H1 (cell line): ENCODE measurements around the gene BCL2L12. TPM values are rescaled to one million over a fixed set of nuclear protein-coding genes. Genes with fewer than 3 reads are reported as not detected.

Experiments
- ASH2L ChIP-seq: fragments of 200-600, 300-600 bp; sonication (generic); IDR thresholded peaks from one replicate; pipeline ENCODE4 v1.7.1; 2017; ENCODE audit warnings: low read length
- BRCA1 ChIP-seq: IDR thresholded peaks from 2 replicates; pipeline ENCODE4 v1.6.1; 2012; ENCODE audit warnings: low read depth, low read length, improper control_type of control experiment
- HDAC2 ChIP-seq, 2 experiments: fragments of 300-600 bp in 1 of 2; sonication (generic) in 1 of 2; IDR thresholded peaks; 2 replicates each; pipeline ENCODE4 v1.6.1; 2011 to 2012; ENCODE audit warnings: low read depth in 2 of 2, low read length in 2 of 2, mild to moderate bottlenecking in 2 of 2, moderate library complexity in 2 of 2, borderline replicate concordance in 1 of 2, inconsistent platforms in 1 of 2
- polyA plus RNA-seq, 7 experiments: library from polyadenylated mRNA; depleted of rRNA in 3 of 7; stranded (reverse) in 5 of 7; unstranded in 2 of 7; fragments of >200 nt in 5 of 7; fragments of 200-250 nt in 2 of 7; gene quantifications; 1 replicate in 5 of 7; 2 replicates in 1 of 7; 4 replicates in 1 of 7; pipeline versions ENCODE4 v1.2.1 to v1.2.3, GENCODE V29; 2011 to 2013; ENCODE audit warnings: missing spikeins in 2 of 7, mixed read lengths in 2 of 7
- total RNA-seq: library from RNA; stranded (reverse); fragmentation: NEBNext Ultra II Directional; extraction: Animal tissue kit (Norgen Biotek cat#: 25700); gene quantifications from 2 replicates; pipeline ENCODE4 v1.2.1, GENCODE V29; 2021

BCL2L12 gene
- total and polyA plus RNA-seq, 2 of the 8 experiments (the other 6 are each of a cell fraction or from before 2014, with no cell fraction given): 126 to 209 TPM

DNA sequence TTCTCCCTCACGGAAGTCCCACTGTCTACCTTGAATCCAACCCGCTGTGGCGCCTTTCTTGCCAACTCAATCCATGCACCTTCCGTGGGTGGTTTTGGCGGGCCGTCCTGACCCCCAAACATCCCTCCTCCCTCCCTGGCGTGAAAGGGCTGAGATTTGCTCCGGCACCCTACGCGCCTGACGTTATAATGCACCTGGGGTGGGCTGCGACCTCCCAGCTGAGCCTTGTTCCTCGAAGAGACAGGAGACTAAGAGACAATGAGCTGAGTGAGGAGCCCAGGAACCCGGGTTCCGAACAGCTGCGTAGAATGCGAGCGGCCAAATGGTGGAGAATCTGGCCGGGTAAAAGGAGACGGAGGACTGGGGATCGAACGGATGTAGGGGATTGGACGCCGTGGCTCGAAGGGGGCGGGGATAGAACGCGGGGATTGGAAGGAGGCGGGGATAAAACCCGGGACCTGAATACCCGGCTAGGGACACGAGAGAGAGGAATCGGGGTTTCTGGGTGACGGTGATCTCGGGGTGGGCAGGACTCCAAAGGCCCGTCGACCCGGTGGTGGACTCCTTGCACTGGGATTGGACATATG lies 25.0 kb downstream of the BCL2L12 start, which contains the start of gene CPT1C (continued):
- TF ChIP-seq HDAC2 (IDR thresholded peaks at IDR 0.05; ENCODE audit: borderline replicate concordance in 1 of 2, low read depth in 2 of 2, low read length in 2 of 2) (no peak; a peak in 1 of 4 replicates), ASH2L (no peak), BRCA1 (no peak)
